AG09309 (cell line): ENCODE data around the gene AK1.

ENCODE experiments used
- DNase-seq: peaks from one replicate; pipeline ENCODE4 v3.0.0-alpha.2; 2010; ENCODE audit warnings: low read depth
- H3K4me3 ChIP-seq: 2 replicates; pipeline ENCODE4 v1.5.1; 2011; ENCODE audit warnings: mild to moderate bottlenecking, low read depth, low read length, moderate library complexity; ENCODE audit not compliant: control insufficient read depth
- TF ChIP-seq, protein P1 (sequence below): IDR thresholded peaks from 2 replicates; pipeline ENCODE4 v1.5.1; 2011; ENCODE audit warnings: mild to moderate bottlenecking, low read depth, low read length, inconsistent platforms; ENCODE audit not compliant: insufficient read depth, control insufficient read depth; ENCODE audit errors: missing control alignments

Gene AK1

DNA sequence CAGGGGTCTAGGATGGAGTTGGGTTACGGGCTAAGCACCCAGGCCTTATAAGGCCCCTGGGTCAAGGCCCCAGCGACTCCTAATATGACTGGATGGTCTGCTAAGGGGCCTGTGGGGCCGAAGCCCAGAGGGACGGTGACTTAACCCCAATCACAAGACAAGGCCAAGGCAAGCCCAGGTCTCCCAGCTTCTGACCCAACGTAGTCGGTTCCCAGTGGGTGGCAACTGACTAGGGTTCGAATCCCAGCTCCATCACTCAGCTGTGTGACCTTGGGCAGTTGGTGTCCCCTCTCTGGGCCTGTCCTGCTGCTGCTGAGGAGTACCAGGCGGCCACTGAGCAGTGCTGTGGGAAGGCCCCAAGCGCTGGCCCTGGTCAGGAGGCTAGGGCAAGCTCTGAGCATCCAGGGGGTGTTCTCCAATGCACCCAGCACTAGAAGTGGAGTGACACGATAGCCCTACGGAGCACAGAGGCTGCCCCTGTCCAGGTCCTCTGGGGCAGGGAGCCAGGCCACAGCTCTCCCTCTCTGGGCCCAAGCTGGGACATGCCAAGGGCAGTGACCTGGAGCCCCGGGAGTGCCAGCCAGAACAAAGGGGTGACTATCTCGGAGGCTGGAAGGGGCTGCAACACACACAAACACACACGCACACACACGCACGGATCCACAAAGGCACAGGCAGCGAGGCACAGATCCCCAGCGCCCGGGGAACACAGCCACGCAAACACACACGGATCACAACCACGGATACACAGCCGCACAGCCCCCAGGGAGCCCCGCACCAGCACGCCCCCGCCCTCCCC lies 512 bp downstream of the AK1 start:
- DNase-seq: no peak
- TF ChIP-seq, protein P1, sequence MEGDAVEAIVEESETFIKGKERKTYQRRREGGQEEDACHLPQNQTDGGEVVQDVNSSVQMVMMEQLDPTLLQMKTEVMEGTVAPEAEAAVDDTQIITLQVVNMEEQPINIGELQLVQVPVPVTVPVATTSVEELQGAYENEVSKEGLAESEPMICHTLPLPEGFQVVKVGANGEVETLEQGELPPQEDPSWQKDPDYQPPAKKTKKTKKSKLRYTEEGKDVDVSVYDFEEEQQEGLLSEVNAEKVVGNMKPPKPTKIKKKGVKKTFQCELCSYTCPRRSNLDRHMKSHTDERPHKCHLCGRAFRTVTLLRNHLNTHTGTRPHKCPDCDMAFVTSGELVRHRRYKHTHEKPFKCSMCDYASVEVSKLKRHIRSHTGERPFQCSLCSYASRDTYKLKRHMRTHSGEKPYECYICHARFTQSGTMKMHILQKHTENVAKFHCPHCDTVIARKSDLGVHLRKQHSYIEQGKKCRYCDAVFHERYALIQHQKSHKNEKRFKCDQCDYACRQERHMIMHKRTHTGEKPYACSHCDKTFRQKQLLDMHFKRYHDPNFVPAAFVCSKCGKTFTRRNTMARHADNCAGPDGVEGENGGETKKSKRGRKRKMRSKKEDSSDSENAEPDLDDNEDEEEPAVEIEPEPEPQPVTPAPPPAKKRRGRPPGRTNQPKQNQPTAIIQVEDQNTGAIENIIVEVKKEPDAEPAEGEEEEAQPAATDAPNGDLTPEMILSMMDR: no peak
- H3K4me3 ChIP-seq: peak overlapping the region; percentile 59

DNA sequence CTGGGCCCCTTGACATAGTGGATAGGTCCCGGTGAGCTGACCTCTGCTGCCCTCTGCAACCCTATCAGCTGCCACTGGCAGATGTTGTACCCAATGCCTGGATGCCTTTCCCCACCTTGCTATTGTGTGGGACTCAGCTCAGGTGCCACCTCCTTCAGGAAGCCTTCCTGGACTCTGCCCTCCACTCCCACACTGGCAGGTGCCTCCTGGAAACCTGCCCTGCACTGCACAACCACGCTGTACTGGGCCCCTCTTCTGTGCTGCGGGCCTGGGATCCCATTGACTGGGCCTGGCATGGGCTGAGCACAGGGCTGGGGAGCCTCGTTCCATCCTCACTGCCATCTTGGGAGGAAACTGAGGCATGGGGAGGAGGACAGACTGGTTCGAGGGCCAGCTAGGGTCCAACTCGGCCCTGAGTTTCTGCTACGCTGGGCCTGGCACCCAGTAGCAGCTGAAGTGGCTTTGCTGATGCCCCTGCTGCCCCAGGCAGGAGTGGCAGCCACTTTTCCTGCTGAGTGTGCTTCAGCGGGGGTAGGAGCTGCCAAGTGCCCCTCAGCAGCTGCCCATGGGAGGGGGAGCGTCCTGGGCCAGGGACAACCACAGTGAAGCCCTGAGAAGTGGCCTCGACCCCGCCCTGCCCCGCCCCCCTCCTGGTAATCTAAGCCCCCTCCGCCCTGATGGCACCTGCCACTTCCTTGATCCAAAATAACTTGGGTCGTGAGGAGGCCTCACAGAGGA lies 1.3 kb downstream of the AK1 start:
- H3K4me3 ChIP-seq: peak overlapping the region; percentile 59
- TF ChIP-seq, protein P1: no peak
- no peak for DNase-seq

DNA sequence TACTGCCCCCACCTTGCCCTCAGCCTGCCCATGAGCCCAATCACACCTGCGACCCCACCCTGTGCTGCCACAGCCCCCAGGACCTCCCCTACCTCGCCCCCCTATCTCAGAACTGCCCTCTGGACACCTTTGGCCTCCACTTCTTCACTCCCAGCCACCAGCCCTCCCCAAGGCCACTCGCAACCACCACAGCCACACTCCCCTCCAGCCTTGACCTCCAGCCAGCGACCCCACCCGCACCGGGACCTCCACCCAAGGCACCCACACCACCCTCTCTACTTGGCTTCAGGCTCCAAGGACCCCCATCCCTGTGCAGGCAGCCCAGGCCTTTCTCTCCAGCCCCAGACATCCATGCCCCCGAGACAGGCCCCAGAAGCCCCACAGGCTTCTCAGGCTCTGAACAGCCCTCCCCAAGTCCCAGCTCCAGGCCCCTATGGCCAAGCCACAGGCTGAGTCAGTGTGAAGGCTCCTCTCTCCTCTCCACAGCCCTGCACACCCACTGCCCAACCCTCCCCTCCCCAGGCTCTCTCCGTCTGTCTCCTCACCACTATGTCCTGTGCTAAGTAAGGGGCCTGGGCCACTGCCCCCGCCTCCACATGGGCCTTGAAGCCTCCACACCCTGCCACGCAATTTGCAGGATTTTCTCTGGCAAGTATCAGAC lies 2.0 kb downstream of the AK1 start:
- TF ChIP-seq, protein P1: no peak
- peak overlapping the region; percentile 3; the same call in 1 of the 2 replicates for H3K4me3 ChIP-seq
- DNase-seq: no peak

DNA sequence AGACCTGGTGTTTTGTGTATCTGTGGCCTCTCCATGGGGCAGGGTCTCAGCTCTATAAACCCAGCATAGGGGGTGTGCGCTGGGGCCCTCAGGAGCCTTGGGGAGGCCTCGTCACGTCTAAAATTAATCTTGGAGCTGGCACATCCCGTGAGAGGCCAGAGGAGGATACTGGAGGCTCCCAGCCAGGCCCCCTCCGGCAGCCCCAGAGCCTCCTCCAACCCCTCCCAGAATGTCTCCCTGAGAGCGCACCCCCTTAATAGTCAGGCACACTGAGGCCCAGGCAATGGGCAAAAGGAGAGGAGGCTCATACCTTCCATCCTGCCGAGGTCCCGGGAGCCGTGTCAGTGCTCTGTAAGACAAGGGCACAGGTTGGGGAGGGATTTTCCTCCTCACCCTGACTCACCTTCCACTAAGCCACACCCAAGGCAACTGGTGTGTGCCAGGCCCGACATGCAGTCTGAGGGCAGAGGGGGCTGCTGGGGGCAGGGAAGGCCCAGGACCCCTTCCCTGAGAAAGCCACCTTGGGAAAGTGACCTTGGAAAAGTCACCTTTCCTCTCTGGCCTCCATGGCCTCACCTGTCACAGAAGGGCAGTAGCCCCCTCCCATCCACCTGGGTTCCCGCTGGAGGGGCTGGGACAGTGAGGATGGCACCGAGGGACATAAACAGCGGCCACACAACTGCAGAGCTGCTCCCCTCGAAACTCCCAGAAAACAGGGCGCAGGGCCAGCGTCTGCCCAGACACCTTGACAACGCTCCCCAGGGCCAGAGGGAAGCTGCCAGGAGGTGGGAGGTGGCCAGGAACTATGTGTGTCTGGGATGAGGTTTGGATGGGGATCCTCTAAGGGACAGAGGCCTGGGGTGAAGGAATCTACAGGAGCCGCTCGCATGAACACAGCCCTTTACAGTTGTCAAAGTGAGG lies 2.9 kb downstream of the AK1 start:
- H3K4me3 ChIP-seq: no peak overlapping the region
- TF ChIP-seq, protein P1: no peak
- no peak for DNase-seq

DNA sequence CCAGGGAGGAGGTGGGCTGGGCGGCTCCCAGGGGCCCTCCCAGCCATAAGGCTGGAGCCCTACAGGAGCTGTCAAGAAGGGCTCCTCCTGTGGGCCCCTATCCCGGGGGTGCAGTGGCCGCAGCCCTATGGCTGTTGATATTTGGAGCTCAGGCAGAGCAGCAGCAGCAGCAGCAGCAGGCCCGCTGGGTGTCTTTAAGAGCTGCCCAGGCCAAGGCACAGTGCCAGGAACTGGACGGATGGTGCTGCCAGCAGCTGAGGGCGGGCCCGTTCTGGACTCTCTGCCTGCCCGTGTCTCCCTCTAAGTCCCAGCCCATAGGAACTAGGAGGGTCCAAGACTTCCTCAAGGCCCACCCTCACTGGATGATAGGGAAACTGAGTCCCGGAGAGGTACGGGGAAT lies 3.6 kb downstream of the AK1 start:
- TF ChIP-seq, protein P1: no peak

More for the DNA sequence above, 3.6 kb downstream of the AK1 start:
- no peak for DNase-seq
- no peak overlapping the region for H3K4me3 ChIP-seq
